ENCODE measurements around the gene CENPP. TPM values are rescaled to one million over a fixed set of nuclear protein-coding genes. Genes with fewer than 3 reads are reported as not detected.

CENPP gene
- polyA plus RNA-seq, 6 donors from 2014 or later, result 2.9 to 5.3 (median 4.2) TPM

DNA sequence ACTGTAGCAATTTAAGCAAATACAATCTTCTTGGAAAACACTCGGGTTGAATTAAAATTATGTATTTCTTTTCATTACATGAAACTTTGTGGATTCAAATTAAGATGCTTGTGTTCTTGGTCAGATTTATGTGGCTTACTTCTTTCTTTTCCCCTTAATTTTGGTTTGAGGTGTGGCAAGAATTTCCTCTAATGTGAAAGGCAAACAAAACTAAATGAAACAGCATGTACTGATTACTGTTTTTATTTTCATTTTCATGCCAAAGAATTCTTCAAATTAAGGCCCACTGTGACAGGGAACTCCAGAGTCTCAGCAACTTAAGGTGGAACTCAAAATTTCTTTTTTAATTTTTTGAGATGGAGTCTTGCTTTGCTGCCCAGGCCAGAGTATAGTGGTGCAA lies 98.6 kb downstream of the CENPP start, which contains the start of gene OMD:
Gene OMD (minus strand): TSS at position 132 of the 400 bp plus-strand sequence. CDS start 6,913 bp downstream, outside the sequence.
- DNase-seq, result no peak
- H3K27ac Mint-ChIP-seq, result peak within 1 kb of the TSS in 1 of 6 donors; percentile 5
- no peak for ATAC-seq (ENCODE audit: low read depth in 2 of 2)
- no peak within 1 kb of the TSS for H3K4me3 Mint-ChIP-seq
- H3K27me3 Mint-ChIP-seq, result no peaks in the 10 kb centered on the region
- H3K9me3 Mint-ChIP-seq, result no peaks in the 10 kb centered on the region
- no peaks in the 10 kb centered on the region for H3K4me1 Mint-ChIP-seq
- no peaks in the 10 kb centered on the region for H3K36me3 Mint-ChIP-seq

DNA sequence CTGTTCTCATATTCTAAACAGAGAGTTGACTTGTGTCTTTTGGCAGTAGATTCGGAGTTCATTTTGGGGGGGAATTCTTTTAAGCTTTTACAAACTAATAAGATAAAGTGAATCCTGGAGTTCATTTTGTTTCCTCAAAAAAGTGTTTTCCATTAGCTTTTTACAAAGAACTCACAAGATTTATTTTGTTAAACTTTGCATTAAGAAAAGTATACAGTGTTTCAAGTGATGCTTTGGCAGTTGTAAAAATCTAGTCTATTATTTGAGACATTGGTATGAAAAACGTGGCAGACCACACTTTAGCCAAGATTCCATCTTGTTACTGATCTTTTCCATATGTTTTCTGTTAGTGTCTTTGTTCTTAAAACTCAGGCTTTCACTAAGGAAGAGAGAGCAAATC lies 99.7 kb downstream of the CENPP start:
- Mint-ChIP-seq H3K27ac (peak overlapping the region in 1 of 6 donors; percentile 5), H3K27me3 (no peaks in the 10 kb centered on the region)
- ATAC-seq (ENCODE audit: low read depth in 2 of 2), result no peak

DNA sequence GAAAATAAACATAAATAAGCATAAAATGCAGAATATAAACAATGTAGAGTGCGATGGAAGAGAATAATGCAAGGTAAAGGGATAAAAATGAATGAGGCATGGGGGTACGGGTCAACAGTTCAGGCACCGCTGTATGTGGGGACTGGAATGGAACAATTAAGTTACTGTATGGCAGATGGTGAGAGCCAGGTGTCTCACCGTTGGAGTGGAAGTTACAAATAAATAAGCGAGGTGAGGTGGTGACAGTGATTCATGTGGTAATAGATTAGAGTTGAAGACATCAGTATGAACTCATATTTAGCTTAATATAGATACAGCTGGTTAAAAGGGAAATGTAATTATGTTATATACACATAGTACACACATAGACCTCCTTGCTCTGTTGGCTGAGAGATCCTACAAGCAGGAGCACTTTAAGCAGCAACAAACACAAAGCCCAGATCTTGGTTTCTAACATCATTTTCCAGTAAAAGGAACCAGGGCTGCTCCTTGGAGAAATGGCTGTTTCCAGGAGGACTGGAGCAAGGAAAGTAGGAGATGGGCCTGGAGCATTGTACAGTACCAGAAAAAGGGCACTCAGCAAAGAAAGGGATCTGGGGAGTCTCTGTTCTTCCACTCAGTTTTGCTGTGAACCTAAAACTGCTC lies 100.9 kb downstream of the CENPP start:
- no peak overlapping the region for H3K27ac Mint-ChIP-seq
- DNase-seq, result no peak
- no peaks in the 10 kb centered on the region for H3K36me3 Mint-ChIP-seq
- no peaks in the 10 kb centered on the region for H3K9me3 Mint-ChIP-seq
- H3K4me1 Mint-ChIP-seq, result peaks cover 0 to 4% (median 0%) of the 10 kb centered on the region in 3 donors
- ATAC-seq (ENCODE audit: low read depth in 2 of 2), result no peak
- H3K27me3 Mint-ChIP-seq, result no peaks in the 10 kb centered on the region
- H3K4me3 Mint-ChIP-seq, result no peak overlapping the region

More for the DNA sequence above, 99.7 kb downstream of the CENPP start:
- Mint-ChIP-seq H3K36me3 (no peaks in the 10 kb centered on the region), H3K4me3 (no peak overlapping the region), H3K9me3 (no peaks in the 10 kb centered on the region), H3K4me1 (peaks cover 0 to under 1% (median 0%) of the 10 kb centered on the region in 3 donors)
- no peak for DNase-seq

DNA sequence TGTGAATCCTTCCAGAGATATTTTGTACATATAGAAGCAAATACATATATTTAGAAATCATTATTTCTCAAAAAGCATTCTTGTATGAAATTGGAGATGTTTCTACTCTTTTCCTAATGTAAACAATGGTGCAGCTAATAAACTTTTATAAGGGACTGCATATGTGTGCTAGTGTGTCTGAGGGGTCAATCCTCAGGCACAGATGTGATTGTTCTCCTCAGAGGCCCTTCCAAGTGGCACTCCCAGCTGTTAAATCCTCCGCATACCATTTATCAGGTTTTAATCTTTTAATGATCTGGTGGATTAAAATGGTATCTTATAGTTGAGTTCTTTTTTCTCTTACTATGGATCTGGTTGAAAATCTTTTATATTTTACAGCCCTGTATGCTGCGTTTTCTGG lies 104.1 kb downstream of the CENPP start:
- Mint-ChIP-seq H3K36me3 (no peaks in the 10 kb centered on the region), H3K27me3 (no peaks in the 10 kb centered on the region), H3K27ac (peak overlapping the region in 1 of 6 donors; percentile 44), H3K9me3 (no peaks in the 10 kb centered on the region), H3K4me1 (peaks cover 0 to 4% (median 0%) of the 10 kb centered on the region in 3 donors), H3K4me3 (no peak overlapping the region)
- ATAC-seq (ENCODE audit: low read depth in 2 of 2) (no peak), DNase-seq (no peak)

DNA sequence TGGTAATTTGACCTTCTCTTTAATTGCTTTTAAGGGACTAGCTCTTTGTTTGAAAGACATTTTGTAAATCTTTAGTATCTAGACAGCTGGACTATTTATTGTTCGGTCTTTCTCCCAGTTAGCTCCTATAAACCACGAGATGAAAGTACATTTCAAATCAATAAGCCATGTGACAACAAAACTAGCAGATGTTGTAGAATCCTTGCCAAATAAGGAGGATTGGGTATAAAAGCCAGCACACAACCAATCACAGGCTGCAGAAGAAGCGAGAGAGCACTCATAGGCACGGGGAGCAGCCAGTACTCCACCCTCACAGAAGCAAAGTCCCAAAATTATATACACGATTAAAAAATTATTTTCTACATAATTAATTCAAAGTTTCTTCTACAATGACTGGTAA lies 106.6 kb downstream of the CENPP start:
- Mint-ChIP-seq H3K27me3 (no peaks in the 10 kb centered on the region), H3K27ac (no peak overlapping the region), H3K36me3 (no peaks in the 10 kb centered on the region), H3K9me3 (no peaks in the 10 kb centered on the region), H3K4me1 (peaks cover 0 to 4% (median 0%) of the 10 kb centered on the region in 3 donors), H3K4me3 (no peak overlapping the region)
- no peak for DNase-seq
- no peak for ATAC-seq (ENCODE audit: low read depth in 2 of 2)

DNA sequence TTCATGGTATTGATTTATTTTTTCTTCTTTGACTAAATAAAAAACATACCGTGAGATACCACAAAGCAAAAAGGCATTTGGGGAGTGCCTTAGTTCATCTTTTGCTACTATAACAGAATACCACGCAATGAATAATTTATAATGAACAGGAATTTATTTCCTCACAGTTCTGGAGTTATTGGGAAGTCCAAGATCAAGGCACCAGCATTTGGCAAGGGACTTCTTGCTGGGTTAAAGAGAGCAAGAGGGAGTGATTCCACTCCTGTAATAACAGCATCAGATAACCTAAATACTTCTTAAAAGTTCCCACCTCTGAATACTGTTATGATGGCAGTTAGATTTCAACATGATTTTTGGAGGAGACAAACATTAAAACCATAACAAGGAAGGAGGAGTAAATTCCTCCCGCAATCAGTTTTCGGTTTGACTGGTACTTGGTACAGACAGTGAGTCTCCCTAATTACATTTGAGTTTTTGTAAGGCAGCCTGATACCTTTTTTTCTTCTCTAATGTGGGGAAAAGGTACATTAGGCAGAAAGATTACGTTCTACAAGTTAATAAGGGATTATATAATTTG lies 107.3 kb downstream of the CENPP start:
- DNase-seq, result no peak
- Mint-ChIP-seq H3K4me3 (no peak overlapping the region), H3K9me3 (no peaks in the 10 kb centered on the region), H3K36me3 (no peaks in the 10 kb centered on the region), H3K27ac (no peak overlapping the region), H3K27me3 (no peaks in the 10 kb centered on the region), H3K4me1 (peaks cover 0 to 4% (median 0%) of the 10 kb centered on the region in 3 donors)
- ATAC-seq (ENCODE audit: low read depth in 2 of 2), result no peak

DNA sequence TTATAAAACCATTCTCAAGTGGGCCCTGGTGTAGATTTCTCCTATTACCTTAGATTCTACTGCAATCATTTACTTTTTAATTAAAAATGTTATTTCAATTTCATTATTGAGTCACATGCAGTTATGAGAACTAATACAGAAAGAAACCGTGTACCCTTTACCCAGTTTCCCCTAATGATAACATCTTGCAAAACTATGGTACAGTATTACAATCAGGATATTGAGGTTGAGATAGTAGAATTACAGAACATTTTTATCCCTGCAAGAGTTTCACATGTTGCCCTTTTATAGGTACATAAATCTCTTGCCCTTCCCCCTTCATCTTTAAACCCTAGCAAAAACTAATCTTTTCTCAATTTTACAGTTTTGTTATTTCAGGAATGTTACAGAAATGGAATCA lies 109.5 kb downstream of the CENPP start:
- DNase-seq, result no peak
- ATAC-seq (ENCODE audit: low read depth in 2 of 2), result no peak
- H3K4me3 Mint-ChIP-seq, result no peak overlapping the region
- H3K27ac Mint-ChIP-seq, result no peak overlapping the region
- H3K9me3 Mint-ChIP-seq, result no peaks in the 10 kb centered on the region
- H3K4me1 Mint-ChIP-seq, result peaks cover 0 to 4% (median 0%) of the 10 kb centered on the region in 3 donors
- no peaks in the 10 kb centered on the region for H3K27me3 Mint-ChIP-seq
- no peaks in the 10 kb centered on the region for H3K36me3 Mint-ChIP-seq

DNA sequence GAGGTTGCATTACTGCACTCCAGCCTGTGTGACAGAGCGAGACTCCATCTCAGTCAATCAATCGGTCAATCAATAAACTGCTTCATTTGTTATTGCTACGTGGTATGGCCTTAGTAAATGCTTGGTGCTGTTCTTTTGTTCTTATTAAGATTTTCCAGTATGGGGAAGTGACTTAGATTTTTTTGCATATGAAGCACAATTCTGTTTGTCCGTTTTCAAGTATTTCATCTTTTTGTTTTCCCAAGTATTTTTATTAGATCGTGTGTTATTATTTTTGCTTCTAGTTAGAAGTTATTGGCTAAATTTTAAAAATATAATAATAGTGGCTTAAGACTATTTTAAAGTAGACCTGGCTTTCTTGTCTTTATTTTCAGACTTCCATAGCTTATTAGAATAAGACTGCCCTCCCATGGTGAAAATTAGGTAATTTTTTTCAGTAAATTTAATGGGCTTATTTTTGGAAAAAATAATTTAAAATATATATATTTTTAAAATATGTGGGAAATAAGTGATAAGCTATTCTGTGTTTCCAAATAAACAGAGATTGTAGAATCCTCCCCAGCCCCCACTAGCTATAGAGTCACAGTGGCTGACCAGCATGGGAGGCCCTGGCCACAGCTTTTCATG lies 113.3 kb downstream of the CENPP start:
- no peaks in the 10 kb centered on the region for H3K36me3 Mint-ChIP-seq
- H3K27me3 Mint-ChIP-seq, result no peaks in the 10 kb centered on the region
- no peak overlapping the region for H3K4me3 Mint-ChIP-seq

DNA sequence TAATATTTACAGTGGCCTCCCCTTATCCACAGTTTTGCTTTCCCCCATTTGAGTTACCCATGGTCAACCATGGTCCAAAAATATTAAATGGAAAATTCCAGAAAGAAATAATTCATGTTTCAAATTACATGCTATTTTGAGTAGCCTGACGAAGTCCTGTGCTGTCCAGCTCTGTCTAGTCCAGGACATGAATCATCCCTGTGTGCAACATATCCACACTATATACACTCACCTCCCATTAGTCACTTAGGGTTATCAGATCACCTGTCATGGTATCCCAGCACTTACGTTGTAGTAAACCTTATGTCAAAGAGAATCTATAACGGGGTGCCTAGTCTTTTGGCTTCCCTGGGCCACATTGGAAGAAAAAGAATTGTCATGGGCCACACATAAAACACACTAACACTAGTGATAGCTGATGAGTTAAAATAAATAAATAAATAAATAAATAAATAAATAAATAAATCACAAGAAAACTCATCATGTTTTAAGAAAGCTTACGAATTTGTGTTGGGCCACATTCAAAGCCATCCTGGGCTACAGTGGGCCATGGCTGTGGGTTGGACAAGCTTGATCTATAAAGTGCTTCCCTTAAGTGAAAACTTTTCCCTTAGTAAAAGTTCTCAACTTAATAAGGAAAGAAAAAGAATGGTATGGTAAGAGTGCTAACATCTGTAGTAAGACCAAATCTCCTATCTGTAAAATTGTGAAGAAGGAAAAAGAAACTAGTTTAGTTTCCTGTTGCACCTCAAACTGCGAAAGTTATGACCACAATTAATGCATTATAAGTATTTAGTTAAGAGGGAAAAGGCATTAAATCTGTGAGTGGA lies 114.4 kb downstream of the CENPP start:
- Mint-ChIP-seq H3K4me1 (peaks cover 0 to 1% (median 0%) of the 10 kb centered on the region in 3 donors), H3K27ac (peak overlapping the region in 1 of 6 donors; percentile 42), H3K4me3 (no peak overlapping the region), H3K9me3 (no peaks in the 10 kb centered on the region), H3K27me3 (no peaks in the 10 kb centered on the region), H3K36me3 (no peaks in the 10 kb centered on the region)
- ATAC-seq (ENCODE audit: low read depth in 2 of 2), result no peak
- no peak for DNase-seq

More for the DNA sequence above, 113.3 kb downstream of the CENPP start:
- H3K9me3 Mint-ChIP-seq, result no peaks in the 10 kb centered on the region
- H3K27ac Mint-ChIP-seq, result no peak overlapping the region
- DNase-seq (no peak), ATAC-seq (ENCODE audit: low read depth in 2 of 2) (no peak)
- H3K4me1 Mint-ChIP-seq, result no peaks in the 10 kb centered on the region

DNA sequence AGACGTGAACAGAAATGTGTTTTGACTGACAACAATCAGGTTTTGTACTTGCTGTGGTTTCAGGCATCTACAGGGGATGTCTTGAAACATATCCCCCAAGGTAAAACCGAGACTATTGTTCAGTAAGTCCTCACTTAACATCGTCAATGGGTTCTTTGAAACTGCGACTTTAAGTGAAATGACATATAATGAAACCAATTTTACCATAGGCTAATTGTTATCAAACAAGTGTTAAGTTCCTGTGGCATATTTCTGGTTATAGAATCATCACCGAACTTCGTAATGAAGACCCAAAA lies 114.9 kb downstream of the CENPP start:
- H3K9me3 Mint-ChIP-seq, result no peaks in the 10 kb centered on the region
- H3K27me3 Mint-ChIP-seq, result no peaks in the 10 kb centered on the region
- ATAC-seq (ENCODE audit: low read depth in 2 of 2), result no peak
- no peak overlapping the region for H3K27ac Mint-ChIP-seq
- no peaks in the 10 kb centered on the region for H3K36me3 Mint-ChIP-seq
- no peak overlapping the region for H3K4me3 Mint-ChIP-seq
- no peak for DNase-seq
- H3K4me1 Mint-ChIP-seq, result peaks cover 0 to 4% (median 0%) of the 10 kb centered on the region in 3 donors

DNA sequence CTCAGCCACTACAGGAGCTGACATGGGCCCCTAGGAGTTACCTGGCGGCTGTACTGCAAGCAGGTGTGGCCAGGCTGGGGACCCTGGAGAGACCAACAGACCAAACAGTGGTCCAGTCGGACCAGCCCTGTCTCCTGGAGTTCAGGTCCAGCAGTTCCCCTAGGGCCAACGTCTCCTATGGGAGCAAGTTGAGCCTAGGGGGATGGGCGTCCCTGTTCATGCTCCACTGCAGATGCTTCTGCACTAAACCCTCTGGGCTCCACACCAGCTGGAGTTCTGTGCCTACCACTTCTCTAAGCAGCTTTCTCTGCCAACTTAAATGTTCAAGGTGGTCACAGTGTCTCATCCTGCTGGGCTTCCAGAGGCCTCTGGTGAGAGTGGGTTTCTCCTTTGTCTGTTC lies 119.1 kb downstream of the CENPP start:
- H3K4me3 Mint-ChIP-seq, result no peak overlapping the region
- H3K27me3 Mint-ChIP-seq, result no peaks in the 10 kb centered on the region
- no peaks in the 10 kb centered on the region for H3K36me3 Mint-ChIP-seq
- ATAC-seq (ENCODE audit: low read depth in 2 of 2) (no peak), DNase-seq (no peak)
- H3K9me3 Mint-ChIP-seq, result peaks cover 0 to 5% (median 0%) of the 10 kb centered on the region in 7 donors
- peaks cover 0 to 4% (median 0%) of the 10 kb centered on the region in 3 donors for H3K4me1 Mint-ChIP-seq
- H3K27ac Mint-ChIP-seq, result no peak overlapping the region

DNA sequence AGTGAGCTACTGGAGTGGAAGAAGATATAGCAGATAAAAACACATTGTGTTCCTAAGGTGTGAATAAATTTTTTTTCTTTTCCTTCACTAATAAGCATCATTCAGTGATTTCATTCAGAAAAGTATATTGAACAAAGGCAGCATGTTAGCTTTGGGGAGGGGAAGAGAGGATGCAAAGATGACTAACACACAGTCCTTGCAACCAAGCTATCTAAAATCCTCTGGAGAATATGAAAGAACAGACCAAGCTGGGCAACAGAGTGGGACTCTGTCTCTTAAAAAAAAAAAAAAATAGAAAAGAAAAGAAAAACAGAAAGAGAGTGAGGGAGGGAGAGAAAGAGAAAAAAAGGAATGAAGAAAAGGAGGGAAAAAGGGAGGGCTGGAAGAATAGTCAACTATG lies 120.8 kb downstream of the CENPP start:
- no peak overlapping the region for H3K4me3 Mint-ChIP-seq
- H3K27me3 Mint-ChIP-seq, result no peaks in the 10 kb centered on the region
- H3K9me3 Mint-ChIP-seq, result peaks cover 0 to 7% (median 0%) of the 10 kb centered on the region in 7 donors
- H3K36me3 Mint-ChIP-seq, result no peaks in the 10 kb centered on the region
- H3K27ac Mint-ChIP-seq, result peak overlapping the region in 1 of 6 donors; percentile 96
- ATAC-seq (ENCODE audit: low read depth in 2 of 2) (no peak), DNase-seq (no peak)
- H3K4me1 Mint-ChIP-seq, result peaks cover 0 to 4% (median 0%) of the 10 kb centered on the region in 3 donors

DNA sequence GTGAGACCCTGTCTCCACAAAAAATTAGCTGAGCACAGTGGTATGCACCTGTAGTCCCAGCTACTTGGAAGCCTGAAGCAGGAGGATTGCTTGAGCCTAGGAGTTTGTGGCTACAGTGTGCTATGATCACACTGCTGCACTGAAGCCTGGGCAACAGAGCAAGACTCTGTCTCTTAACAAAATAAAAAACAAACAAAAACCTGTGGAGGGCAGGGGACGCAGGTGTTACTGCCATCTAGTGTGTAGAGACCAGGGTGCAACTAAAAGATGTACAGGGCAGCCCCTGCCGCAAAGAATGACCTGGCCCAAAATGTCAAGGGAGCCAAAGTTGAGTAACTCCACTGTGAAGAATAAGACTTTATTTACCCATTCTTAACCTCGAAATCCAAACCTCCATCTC lies 129.5 kb downstream of the CENPP start:
- no peak overlapping the region for H3K27ac Mint-ChIP-seq
- no peaks in the 10 kb centered on the region for H3K27me3 Mint-ChIP-seq
- no peak overlapping the region for H3K4me3 Mint-ChIP-seq
- no peaks in the 10 kb centered on the region for H3K4me1 Mint-ChIP-seq
- no peaks in the 10 kb centered on the region for H3K36me3 Mint-ChIP-seq
- ATAC-seq (ENCODE audit: low read depth in 2 of 2) (no peak), DNase-seq (no peak)
- peaks cover 0 to 3% (median 0%) of the 10 kb centered on the region in 7 donors for H3K9me3 Mint-ChIP-seq

Measured in naive B cell (primary cell).